ENCODE measurements around the gene KCNK17. TPM values are rescaled to one million over a fixed set of nuclear protein-coding genes. Genes with fewer than 3 reads are reported as not detected.

KCNK17 gene
- total RNA-seq, 1 experiment from 2014 or later, result not detected

GRCh38 chr6:39321761-39322160 is 7.5 kb upstream of the KCNK17 start:
- H3K27me3 ChIP-seq, result peaks cover 11% of the 10 kb centered on the region; the same call in 1 of the 2 replicates
- no peaks in the 10 kb centered on the region for H3K9me3 ChIP-seq (replicated peaks)
- no peak overlapping the region for H3K27ac ChIP-seq
- H3K4me1 ChIP-seq, result no peaks in the 10 kb centered on the region
- H3K36me3 ChIP-seq, result no peaks in the 10 kb centered on the region
- DNase-seq, result no peak
- H3K4me3 ChIP-seq, result no peak overlapping the region

GRCh38 chr6:39320363-39320984 is 6.3 kb upstream of the KCNK17 start:
- peaks cover 11% of the 10 kb centered on the region; the same call in 1 of the 2 replicates for H3K27me3 ChIP-seq
- H3K4me3 ChIP-seq, result no peak overlapping the region
- DNase-seq, result no peak

GRCh38 chr6:39319621-39320362 is 5.6 kb upstream of the KCNK17 start:
- H3K27me3 ChIP-seq, result peaks cover 11% of the 10 kb centered on the region; the same call in 1 of the 2 replicates
- no peak overlapping the region for H3K27ac ChIP-seq
- no peak overlapping the region for H3K4me3 ChIP-seq
- DNase-seq, result no peak
- H3K9me3 ChIP-seq (replicated peaks), result no peaks in the 10 kb centered on the region
- H3K36me3 ChIP-seq, result no peaks in the 10 kb centered on the region
- no peaks in the 10 kb centered on the region for H3K4me1 ChIP-seq

More at GRCh38 chr6:39320363-39320984, 6.3 kb upstream of the KCNK17 start:
- no peaks in the 10 kb centered on the region for H3K9me3 ChIP-seq (replicated peaks)
- no peaks in the 10 kb centered on the region for H3K4me1 ChIP-seq
- no peaks in the 10 kb centered on the region for H3K36me3 ChIP-seq
- no peak overlapping the region for H3K27ac ChIP-seq

DNA sequence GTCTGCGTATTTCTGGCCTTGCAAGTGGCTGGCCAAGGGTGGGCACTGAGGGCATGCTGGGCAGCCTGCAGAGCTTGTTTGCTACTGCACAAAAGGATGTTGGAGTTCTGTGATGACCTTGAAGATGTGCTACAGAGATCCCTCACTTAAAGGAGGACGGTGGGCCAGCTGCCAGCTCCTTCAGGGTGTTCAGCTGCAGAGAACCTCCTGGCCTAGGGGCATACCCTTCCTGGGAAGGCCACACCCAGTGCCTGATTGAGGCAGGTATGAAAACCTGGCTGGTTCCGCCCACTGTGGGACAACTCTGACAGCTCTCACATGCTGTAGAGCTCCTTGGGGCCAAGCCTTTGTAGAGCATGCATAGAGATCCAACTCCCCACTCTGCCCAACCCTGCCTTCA is 3.0 kb upstream of the KCNK17 start:
- no peak for DNase-seq
- Histone ChIP-seq H3K4me3 (no peak overlapping the region), H3K36me3 (no peaks in the 10 kb centered on the region)

GRCh38 chr6:39313526-39314272 is 520 bp downstream of the KCNK17 start:
- no peaks in the 10 kb centered on the region for H3K9me3 ChIP-seq (replicated peaks)
- no peaks in the 10 kb centered on the region for H3K36me3 ChIP-seq
- no peaks in the 10 kb centered on the region for H3K4me1 ChIP-seq
- DNase-seq, result no peak
- peaks cover 4% of the 10 kb centered on the region; the same call in 1 of the 2 replicates for H3K27me3 ChIP-seq
- H3K27ac ChIP-seq, result no peak overlapping the region
- no peak overlapping the region for H3K4me3 ChIP-seq

More for the DNA sequence above, 3.0 kb upstream of the KCNK17 start:
- Histone ChIP-seq H3K27me3 (peaks cover 3% of the 10 kb centered on the region; the same call in 1 of the 2 replicates), H3K9me3 (replicated peaks) (no peaks in the 10 kb centered on the region), H3K4me1 (no peaks in the 10 kb centered on the region), H3K27ac (no peak overlapping the region)

DNA sequence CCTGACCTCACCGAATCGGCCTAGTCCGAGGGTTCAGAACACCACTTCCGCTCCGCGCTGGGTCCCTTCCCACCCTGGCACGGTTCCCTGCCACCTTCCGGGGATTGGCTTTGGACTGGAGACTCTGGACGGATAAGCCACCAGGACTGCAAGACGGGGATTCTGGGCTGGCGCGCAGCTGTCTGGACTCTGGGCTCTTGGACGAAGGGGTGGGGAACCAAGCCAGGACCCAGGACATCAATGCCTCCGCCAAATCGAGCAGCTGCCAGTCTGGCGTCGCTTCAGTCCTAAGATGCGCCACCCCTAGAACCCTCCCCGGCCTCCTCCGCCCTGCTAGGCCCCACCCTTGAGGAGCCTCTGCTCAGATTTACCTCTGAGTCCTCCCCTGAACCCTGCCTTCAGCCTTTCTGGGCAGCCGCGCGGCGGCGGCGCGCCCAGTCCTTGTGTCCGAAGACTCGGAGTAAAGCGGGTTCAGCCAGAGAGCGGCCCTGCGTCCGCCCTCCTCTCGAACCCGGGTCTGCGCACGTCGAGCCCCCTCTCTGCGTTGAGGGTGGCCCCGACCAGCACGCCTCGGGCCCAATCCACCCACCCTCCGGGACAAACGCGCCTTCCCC is 1.2 kb downstream of the KCNK17 start:
- Histone ChIP-seq H3K27me3 (peaks cover 2% of the 10 kb centered on the region; the same call in 1 of the 2 replicates), H3K27ac (no peak overlapping the region), H3K4me1 (no peaks in the 10 kb centered on the region), H3K4me3 (no peak overlapping the region), H3K36me3 (no peaks in the 10 kb centered on the region), H3K9me3 (replicated peaks) (no peaks in the 10 kb centered on the region)
- DNase-seq, result no peak

GRCh38 chr6:39310542-39310941 is 3.7 kb downstream of the KCNK17 start:
- no peaks in the 10 kb centered on the region for H3K36me3 ChIP-seq
- H3K27ac ChIP-seq, result no peak overlapping the region
- no peak for DNase-seq
- peaks cover 2% of the 10 kb centered on the region; the same call in 1 of the 2 replicates for H3K27me3 ChIP-seq
- no peaks in the 10 kb centered on the region for H3K4me1 ChIP-seq
- H3K9me3 ChIP-seq (replicated peaks), result no peaks in the 10 kb centered on the region
- H3K4me3 ChIP-seq, result no peak overlapping the region

DNA sequence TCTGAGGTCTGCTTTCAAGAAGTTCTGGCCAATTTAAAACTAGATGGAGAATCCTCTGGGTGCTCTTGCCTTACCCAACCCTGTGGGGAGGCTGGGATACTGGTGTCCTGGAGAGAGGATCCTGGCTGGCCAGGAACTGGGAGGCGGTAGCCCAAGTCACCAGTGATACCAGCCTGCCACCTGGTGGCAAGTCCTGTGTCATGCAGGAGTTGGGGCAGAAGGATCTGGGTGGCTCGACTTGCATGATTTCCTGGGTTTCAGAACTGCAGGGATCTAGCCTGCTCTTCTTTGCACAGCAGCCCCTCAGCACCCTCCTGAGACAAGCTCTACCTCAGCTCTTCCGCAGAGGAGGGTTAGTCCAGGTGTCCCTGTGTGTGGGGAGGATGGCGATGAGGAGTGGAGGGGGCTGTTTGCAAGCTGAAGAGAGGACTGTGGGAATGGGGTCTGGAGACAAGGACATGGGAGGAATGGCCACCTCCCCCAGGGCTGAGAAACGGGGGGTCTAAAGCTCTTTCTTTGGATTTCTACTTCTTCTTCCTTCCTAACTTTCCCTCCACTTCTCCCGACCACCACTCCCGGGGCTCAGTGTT is 4.2 kb downstream of the KCNK17 start:
- Histone ChIP-seq H3K9me3 (replicated peaks) (no peaks in the 10 kb centered on the region), H3K36me3 (no peaks in the 10 kb centered on the region), H3K4me3 (no peak overlapping the region), H3K27me3 (peaks cover 2% of the 10 kb centered on the region; the same call in 1 of the 2 replicates), H3K27ac (no peak overlapping the region), H3K4me1 (no peaks in the 10 kb centered on the region)
- peak; percentile 67 to 85 for DNase-seq

DNA sequence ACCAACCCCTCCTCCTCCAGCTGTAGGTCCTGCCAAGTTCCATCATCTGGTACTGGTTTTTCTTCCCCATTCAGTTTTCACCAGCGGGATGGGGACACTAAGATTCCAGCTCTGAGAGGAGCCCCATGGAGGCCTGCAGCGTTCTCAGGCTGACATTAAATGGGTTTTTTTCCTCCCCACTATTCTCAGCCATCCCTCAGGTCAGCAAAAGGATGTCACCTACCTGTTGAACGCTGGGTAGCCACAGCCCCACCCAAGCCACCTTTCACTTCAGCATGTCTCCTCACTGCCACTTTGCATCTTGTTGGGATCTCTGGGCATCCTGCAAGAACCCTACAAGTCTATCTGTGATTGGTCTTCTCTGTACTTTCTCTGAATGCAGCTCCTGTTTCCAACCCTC is 6.8 kb downstream of the KCNK17 start:
- no peak for DNase-seq
- no peak overlapping the region for H3K4me3 ChIP-seq
- no peaks in the 10 kb centered on the region for H3K4me1 ChIP-seq

DNA sequence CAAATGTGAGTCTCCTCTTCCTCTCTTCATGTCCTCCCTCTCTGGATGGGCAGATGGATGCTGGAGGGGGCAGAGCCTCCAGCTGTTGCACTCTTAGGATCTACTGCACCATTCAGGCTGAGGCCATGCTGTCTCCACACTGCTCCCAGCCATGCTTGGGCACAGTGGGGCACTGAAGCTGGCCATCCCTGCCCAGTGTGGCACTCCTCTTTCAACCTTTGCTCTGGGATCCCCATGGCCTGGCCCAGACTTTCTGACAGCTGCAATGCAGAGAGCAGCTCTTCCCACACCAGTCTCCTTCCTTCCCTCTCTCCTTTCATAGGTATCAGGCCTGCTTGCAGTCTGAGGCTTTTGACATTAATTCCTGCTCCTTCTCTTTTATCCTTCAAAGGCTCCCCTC is 9.3 kb downstream of the KCNK17 start:
- Histone ChIP-seq H3K27me3 (no peaks in the 10 kb centered on the region), H3K4me3 (no peak overlapping the region), H3K4me1 (no peaks in the 10 kb centered on the region), H3K36me3 (no peaks in the 10 kb centered on the region), H3K27ac (no peak overlapping the region), H3K9me3 (replicated peaks) (no peaks in the 10 kb centered on the region)
- no peak for DNase-seq

More for the DNA sequence above, 6.8 kb downstream of the KCNK17 start:
- peaks cover 2% of the 10 kb centered on the region; the same call in 1 of the 2 replicates for H3K27me3 ChIP-seq
- H3K9me3 ChIP-seq (replicated peaks), result no peaks in the 10 kb centered on the region
- no peaks in the 10 kb centered on the region for H3K36me3 ChIP-seq
- no peak overlapping the region for H3K27ac ChIP-seq

GRCh38 chr6:39303425-39304153 is 10.6 kb downstream of the KCNK17 start:
- no peaks in the 10 kb centered on the region for H3K4me1 ChIP-seq
- no peaks in the 10 kb centered on the region for H3K36me3 ChIP-seq
- H3K27ac ChIP-seq, result no peak overlapping the region
- H3K9me3 ChIP-seq (replicated peaks), result no peaks in the 10 kb centered on the region
- DNase-seq, result no peak
- no peak overlapping the region for H3K4me3 ChIP-seq
- no peaks in the 10 kb centered on the region for H3K27me3 ChIP-seq

DNA sequence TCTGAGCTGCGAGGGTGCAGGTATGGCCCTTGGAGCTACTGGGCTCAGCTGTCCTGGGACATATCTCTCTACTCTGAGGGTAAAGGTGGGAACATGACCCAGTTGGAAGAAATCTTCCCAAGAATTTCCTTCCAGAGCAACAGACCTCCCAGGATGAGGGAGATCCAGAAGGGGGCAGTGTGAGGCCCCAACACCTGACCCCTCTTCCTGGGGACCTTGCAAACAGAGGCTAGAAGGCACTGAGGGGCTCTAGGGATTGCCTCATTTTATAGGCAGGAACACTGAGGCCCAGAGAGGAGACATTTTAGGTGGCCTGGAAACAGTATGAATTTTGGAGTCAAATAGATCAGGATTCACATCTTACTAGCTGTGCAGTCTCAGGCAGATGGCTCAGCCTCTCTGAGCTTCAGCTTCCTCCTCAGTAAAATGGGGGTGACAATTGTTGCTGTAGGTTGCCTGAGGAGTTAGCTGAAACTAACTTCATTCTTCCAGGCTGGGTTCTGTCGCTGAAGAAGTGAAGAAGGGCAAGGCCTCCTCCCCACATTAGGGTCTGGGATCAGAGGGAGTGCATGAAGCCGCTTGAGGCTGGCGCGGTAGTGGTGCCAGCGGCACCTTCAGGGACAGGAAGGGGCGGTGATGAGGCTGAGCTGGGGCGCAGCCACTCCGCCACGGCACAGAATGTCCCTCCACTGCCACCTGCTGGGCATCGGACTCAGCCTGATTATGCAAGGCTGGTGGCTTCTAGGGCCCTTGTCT is 11.4 kb downstream of the KCNK17 start:
- Histone ChIP-seq H3K4me3 (no peak overlapping the region), H3K9me3 (replicated peaks) (no peaks in the 10 kb centered on the region), H3K27me3 (no peaks in the 10 kb centered on the region; the same call in 1 of the 2 replicates), H3K27ac (no peak overlapping the region), H3K4me1 (no peaks in the 10 kb centered on the region), H3K36me3 (no peaks in the 10 kb centered on the region)
- peak; percentile 69 to 82 for DNase-seq

- Histone ChIP-seq H3K9me3 (replicated peaks) (no peaks in the 10 kb centered on the region), H3K36me3 (no peaks in the 10 kb centered on the region), H3K27me3 (no peaks in the 10 kb centered on the region; the same call in 1 of the 2 replicates), H3K27ac (no peak overlapping the region), H3K4me1 (no peaks in the 10 kb centered on the region), H3K4me3 (no peak overlapping the region)
- no peak for DNase-seq
These were observed 12.2 kb downstream of the KCNK17 start for GRCh38 chr6:39302011-39302410.

Data from SJCRH30 (cell line).